GM12878 (cell line): Measurements from ENCODE around the gene SNX21. TPM values are rescaled to one million over a fixed set of nuclear protein-coding genes. Genes with fewer than 3 reads are reported as not detected.

Source experiments
- BHLHE40 ChIP-seq, 2 experiments: fragments of 450-650 bp in 1 of 2; IDR thresholded peaks; 2 replicates each; pipeline ENCODE4 v1.6.1; 2011 to 2017; ENCODE audit warnings: low read depth in 2 of 2, borderline replicate concordance in 1 of 2, improper control_type of control experiment in 1 of 2, low read length in 1 of 2, mild to moderate bottlenecking in 1 of 2
- BMI1 ChIP-seq: fragments of 450-650 bp; IDR thresholded peaks from 2 replicates; pipeline ENCODE4 v1.6.1; 2016; ENCODE audit warnings: mild to moderate bottlenecking, moderate library complexity, borderline replicate concordance
- CBX3 ChIP-seq: fragments of 200-600 bp; sonication (generic); IDR thresholded peaks from 2 replicates; pipeline ENCODE4 v1.6.1; 2016; ENCODE audit warnings: low read depth, borderline replicate concordance
- CEBPB ChIP-seq, 2 experiments: fragments of 150-350 bp in 1 of 2; IDR thresholded peaks; 2 replicates each; pipeline ENCODE4 v1.6.1; 2012 to 2014; ENCODE audit warnings: low read depth in 2 of 2, low read length in 2 of 2, borderline replicate concordance in 1 of 2, inconsistent platforms in 1 of 2
- JUND ChIP-seq: IDR thresholded peaks from 2 replicates; pipeline ENCODE4 v1.6.1; 2012; ENCODE audit warnings: low read depth, mild to moderate bottlenecking, low read length, improper control_type of control experiment, moderate library complexity
- NFXL1 ChIP-seq: fragments of 450-650 bp; IDR thresholded peaks from 2 replicates; pipeline ENCODE4 v1.6.1; 2017; ENCODE audit warnings: antibody characterized with exemption, mild to moderate bottlenecking, borderline replicate concordance
- POLR2A ChIP-seq: IDR thresholded peaks from 2 replicates; pipeline ENCODE4 v1.6.1; 2011; ENCODE audit warnings: low read depth, mild to moderate bottlenecking, low read length
- RCOR1 ChIP-seq: conservative IDR thresholded peaks from 2 replicates; pipeline ENCODE4 v1.6.1; 2012; ENCODE audit warnings: low read depth, low read length, improper control_type of control experiment
- SMARCA5 ChIP-seq: fragments of 450-650 bp; IDR thresholded peaks from 2 replicates; pipeline ENCODE4 v1.6.1; 2017; ENCODE audit warnings: mild to moderate bottlenecking
- STAT1 ChIP-seq: fragments of 450-650 bp; conservative IDR thresholded peaks from 2 replicates; pipeline ENCODE4 v1.6.1; 2014; ENCODE audit warnings: antibody characterized with exemption, mild to moderate bottlenecking
- SUZ12 ChIP-seq: fragments of 200-600 bp; sonication (generic); IDR thresholded peaks from one replicate; pipeline ENCODE4 v1.6.1; 2018; ENCODE audit warnings: antibody characterized with exemption, mild to moderate bottlenecking; ENCODE audit not compliant: unreplicated experiment
- TBL1XR1 ChIP-seq: IDR thresholded peaks from 2 replicates; pipeline ENCODE4 v1.6.1; 2012; ENCODE audit warnings: low read depth, low read length, improper control_type of control experiment
- ZBED1 ChIP-seq: IDR thresholded peaks from 2 replicates; pipeline ENCODE4 v1.6.1; 2016; ENCODE audit warnings: borderline replicate concordance
- polyA plus RNA-seq, 11 experiments: library from polyadenylated mRNA; depleted of rRNA in 4 of 11; unstranded in 6 of 11; stranded (reverse) in 5 of 11; fragments of >200 nt; fragmentation: Nextera tagmentation in 4 of 11; fragmentation: Illumina TruSeq in 1 of 11; extraction: Ambion mirVana in 4 of 11; extraction: Trizol in 1 of 11; gene quantifications; 1 replicate in 1 of 11; 2 replicates in 10 of 11; pipeline versions ENCODE4 v1.2.1 to v1.2.3, GENCODE V29; 2011 to 2016; ENCODE audit warnings: inconsistent platforms in 2 of 11, missing spikeins in 2 of 11, low read depth in 1 of 11
- total RNA-seq, 4 experiments: library from RNA; depleted of rRNA in 3 of 4; stranded (reverse); fragments of >200 nt in 3 of 4; fragmentation: Illumina TruSeq in 1 of 4; extraction: Trizol in 1 of 4; gene quantifications; 2 replicates each; pipeline versions ENCODE4 v1.2.1 to v1.2.3, GENCODE V29; 2013 to 2021
- TF ChIP-seq, protein P1 (sequence below): fragments of 450-650 bp; IDR thresholded peaks from 2 replicates; pipeline ENCODE4 v1.6.1; 2017; ENCODE audit warnings: mild to moderate bottlenecking, moderate library complexity
- TF ChIP-seq, protein P2 (sequence below): IDR thresholded peaks from 2 replicates; pipeline ENCODE4 v1.6.1; 2012; ENCODE audit warnings: low read depth, low read length, improper control_type of control experiment
- TF ChIP-seq, protein P3 (sequence below): IDR thresholded peaks from 2 replicates; pipeline ENCODE4 v1.6.1; 2012; ENCODE audit warnings: low read depth, low read length, improper control_type of control experiment

Gene SNX21
- total and polyA plus RNA-seq, 10 of the 15 experiments (the other 5 are each of a cell fraction or from before 2014, with no cell fraction given) = 0.10 to 1.4 (median 0.57) TPM

DNA sequence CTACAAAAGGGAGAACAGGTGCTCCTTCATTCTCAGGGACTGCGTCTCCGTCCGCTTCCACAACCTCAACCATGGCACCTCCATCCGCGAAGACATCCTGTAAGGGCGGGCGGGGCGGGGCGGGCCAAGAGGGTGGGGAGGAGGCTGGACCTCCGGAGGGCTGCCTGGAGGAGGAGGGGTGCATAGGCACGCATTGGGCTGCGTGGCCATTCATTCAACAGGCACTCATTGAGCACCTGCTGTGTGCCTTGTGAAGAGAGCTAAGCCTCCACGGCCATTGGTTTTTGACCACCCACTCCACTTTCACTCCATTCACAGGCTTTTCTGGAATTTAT, 24.2 kb downstream of the SNX21 start (continued):
- TF ChIP-seq, protein P1, sequence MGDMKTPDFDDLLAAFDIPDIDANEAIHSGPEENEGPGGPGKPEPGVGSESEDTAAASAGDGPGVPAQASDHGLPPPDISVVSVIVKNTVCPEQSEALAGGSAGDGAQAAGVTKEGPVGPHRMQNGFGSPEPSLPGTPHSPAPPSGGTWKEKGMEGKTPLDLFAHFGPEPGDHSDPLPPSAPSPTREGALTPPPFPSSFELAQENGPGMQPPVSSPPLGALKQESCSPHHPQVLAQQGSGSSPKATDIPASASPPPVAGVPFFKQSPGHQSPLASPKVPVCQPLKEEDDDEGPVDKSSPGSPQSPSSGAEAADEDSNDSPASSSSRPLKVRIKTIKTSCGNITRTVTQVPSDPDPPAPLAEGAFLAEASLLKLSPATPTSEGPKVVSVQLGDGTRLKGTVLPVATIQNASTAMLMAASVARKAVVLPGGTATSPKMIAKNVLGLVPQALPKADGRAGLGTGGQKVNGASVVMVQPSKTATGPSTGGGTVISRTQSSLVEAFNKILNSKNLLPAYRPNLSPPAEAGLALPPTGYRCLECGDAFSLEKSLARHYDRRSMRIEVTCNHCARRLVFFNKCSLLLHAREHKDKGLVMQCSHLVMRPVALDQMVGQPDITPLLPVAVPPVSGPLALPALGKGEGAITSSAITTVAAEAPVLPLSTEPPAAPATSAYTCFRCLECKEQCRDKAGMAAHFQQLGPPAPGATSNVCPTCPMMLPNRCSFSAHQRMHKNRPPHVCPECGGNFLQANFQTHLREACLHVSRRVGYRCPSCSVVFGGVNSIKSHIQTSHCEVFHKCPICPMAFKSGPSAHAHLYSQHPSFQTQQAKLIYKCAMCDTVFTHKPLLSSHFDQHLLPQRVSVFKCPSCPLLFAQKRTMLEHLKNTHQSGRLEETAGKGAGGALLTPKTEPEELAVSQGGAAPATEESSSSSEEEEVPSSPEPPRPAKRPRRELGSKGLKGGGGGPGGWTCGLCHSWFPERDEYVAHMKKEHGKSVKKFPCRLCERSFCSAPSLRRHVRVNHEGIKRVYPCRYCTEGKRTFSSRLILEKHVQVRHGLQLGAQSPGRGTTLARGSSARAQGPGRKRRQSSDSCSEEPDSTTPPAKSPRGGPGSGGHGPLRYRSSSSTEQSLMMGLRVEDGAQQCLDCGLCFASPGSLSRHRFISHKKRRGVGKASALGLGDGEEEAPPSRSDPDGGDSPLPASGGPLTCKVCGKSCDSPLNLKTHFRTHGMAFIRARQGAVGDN = 0 out of 2 replicates have a peak, but pooled peaks have one; percentile 17
- TF ChIP-seq SUZ12 = no peak
- TF ChIP-seq ZBED1 = 0 out of 2 replicates have a peak, but pooled peaks have one; percentile 9
- TF ChIP-seq, protein P2, sequence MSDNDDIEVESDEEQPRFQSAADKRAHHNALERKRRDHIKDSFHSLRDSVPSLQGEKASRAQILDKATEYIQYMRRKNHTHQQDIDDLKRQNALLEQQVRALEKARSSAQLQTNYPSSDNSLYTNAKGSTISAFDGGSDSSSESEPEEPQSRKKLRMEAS = no peak
- TF ChIP-seq TBL1XR1 = 0 out of 2 replicates have a peak, but pooled peaks have one; percentile 2
- no peak for TF ChIP-seq CEBPB (IDR thresholded peaks at IDR 0.05; ENCODE audit: borderline replicate concordance in 1 of 2, low read depth in 2 of 2, low read length in 2 of 2)
- TF ChIP-seq STAT1 = no peak
- TF ChIP-seq RCOR1 = 0 out of 2 replicates have a peak, but pooled peaks have one; percentile 2
- TF ChIP-seq SMARCA5 = peak; percentile 88
- TF ChIP-seq BHLHE40 (IDR thresholded peaks at IDR 0.05; ENCODE audit: borderline replicate concordance in 1 of 2, low read depth in 2 of 2, low read length in 1 of 2) = no peak
- no peak for TF ChIP-seq CBX3
- TF ChIP-seq BMI1 = no peak
- TF ChIP-seq, protein P3, sequence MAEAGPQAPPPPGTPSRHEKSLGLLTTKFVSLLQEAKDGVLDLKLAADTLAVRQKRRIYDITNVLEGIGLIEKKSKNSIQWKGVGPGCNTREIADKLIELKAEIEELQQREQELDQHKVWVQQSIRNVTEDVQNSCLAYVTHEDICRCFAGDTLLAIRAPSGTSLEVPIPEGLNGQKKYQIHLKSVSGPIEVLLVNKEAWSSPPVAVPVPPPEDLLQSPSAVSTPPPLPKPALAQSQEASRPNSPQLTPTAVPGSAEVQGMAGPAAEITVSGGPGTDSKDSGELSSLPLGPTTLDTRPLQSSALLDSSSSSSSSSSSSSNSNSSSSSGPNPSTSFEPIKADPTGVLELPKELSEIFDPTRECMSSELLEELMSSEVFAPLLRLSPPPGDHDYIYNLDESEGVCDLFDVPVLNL = 0 out of 2 replicates have a peak, but pooled peaks have one; percentile 2
- TF ChIP-seq JUND = 0 out of 2 replicates have a peak, but pooled peaks have one; percentile 0
- TF ChIP-seq NFXL1 = no peak
- peak; percentile 7; the same call in 1 of the 2 replicates for TF ChIP-seq POLR2A
